HG02884 (cell line): ENCODE results near the gene ARHGEF7.

ENCODE experiments used
- ATAC-seq: cut with Tn5 transposase; IDR thresholded peaks from one replicate; pipeline ENCODE4 v1.9.1; 2021; ENCODE audit warnings: mild to moderate bottlenecking, moderate library complexity; ENCODE audit not compliant: unreplicated experiment

The ARHGEF7 gene

DNA sequence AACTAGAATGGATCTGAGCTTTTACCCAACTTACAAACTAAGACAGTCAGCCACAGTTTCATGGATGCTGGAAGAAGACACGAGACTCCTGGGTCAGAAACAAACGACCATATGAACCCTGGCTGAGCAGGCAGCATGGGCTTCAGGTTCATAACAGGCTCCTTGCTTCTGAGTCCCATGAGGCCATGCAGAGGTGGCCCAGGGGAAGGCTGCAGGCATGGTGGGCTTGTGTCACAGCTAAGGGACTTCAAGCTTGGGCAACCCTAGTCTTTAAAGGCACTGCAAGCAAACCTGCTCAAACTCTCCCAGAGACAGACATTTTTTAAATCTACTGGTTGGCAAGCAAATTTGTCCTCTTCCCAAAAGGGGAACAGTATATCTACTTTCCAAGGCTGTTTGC lies 5.1 kb upstream of the ARHGEF7 start:
- no peak for ATAC-seq

DNA sequence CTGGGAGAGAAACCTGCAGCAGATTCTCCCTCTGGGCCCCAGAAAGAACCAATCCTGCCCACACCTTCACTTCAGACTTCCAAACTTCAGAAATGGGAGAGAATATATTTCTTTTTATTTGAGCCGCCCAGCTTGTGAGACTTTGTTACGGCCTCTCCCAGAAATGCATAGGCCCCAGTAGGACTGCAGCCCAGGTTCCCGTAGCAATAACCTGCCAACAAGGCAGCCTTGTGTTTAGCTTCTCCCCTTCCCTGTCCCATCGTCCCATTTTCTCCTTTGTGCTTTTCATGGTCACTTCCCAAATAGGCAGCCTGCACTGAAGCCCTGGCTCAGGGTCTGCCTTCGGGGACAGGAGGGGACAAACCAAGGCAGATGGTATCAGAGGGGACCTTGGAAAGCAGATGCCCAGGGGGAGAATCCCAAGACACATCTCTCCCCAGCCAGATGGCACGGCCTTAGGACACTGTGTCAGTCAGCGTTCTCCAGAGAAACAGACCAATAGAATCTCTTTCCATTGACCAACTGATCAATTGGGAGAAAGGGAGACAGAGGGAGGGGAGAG lies 3.7 kb upstream of the ARHGEF7 start:
- no peak for ATAC-seq

- ATAC-seq: no peak
These were observed 2.9 kb upstream of the ARHGEF7 start for GRCh38 chr13:111112196-111112595.

- ATAC-seq: peak; percentile 47
These were observed 599 bp upstream of the ARHGEF7 start for GRCh38 chr13:111114362-111115060.

DNA sequence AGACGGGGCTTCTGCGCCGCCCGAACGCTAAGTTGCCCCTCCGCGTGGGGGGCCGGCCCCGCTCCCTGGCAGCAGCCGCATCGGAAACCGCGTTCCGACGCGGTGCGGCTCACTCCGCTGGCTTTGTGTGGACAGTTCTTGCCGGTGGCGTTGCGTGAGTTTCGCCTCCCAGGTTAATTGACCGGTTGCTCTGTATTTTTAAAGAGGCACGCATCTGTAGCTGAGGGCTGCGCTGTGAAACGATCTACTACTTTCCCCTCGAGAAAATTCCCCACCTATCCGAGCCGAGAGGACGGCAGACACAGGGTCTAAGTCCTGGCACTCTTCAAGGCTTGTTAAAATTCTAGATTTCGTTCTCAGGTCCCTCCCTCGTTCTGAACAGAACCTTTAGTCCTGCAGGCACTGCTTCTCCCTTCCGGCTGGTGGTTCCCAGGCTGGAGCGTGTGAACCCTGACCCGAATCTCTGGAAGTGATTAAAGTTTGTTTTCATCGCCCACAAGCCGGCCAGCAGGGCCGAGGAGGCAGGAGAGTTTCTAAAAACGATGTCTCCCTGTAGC lies 933 bp downstream of the ARHGEF7 start:
- no peak for ATAC-seq

DNA sequence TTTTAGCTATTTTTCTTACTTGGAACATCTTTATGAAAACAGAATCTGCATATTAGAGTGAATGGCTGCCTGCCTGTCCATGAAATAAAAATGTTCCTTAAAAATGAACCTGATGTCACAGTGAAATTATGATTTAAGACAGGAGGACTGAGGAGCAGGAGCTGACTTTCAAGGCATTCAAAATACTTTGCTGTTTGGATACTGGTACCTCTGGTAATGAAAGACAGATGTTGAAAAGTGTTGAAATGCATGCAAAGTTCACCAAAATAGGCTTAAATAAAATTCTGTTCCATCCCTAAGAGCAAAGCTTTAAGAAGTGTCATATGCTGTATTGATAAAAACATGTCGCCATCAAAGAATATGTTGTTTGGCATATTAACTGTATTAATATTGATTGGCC lies 1.7 kb downstream of the ARHGEF7 start:
- ATAC-seq: no peak

- no peak for ATAC-seq
These were observed 2.2 kb downstream of the ARHGEF7 start for GRCh38 chr13:111117289-111117688.

GRCh38 chr13:111117961-111118360 lies 2.9 kb downstream of the ARHGEF7 start:
- no peak for ATAC-seq

GRCh38 chr13:111118898-111119607 lies 3.9 kb downstream of the ARHGEF7 start:
- ATAC-seq: no peak

- no peak for ATAC-seq
These were observed 4.9 kb downstream of the ARHGEF7 start for GRCh38 chr13:111119966-111120365.

- no peak for ATAC-seq
These were observed 5.3 kb downstream of the ARHGEF7 start for GRCh38 chr13:111120422-111120821.

- ATAC-seq: no peak
These were observed 5.8 kb downstream of the ARHGEF7 start for GRCh38 chr13:111120913-111121312.

DNA sequence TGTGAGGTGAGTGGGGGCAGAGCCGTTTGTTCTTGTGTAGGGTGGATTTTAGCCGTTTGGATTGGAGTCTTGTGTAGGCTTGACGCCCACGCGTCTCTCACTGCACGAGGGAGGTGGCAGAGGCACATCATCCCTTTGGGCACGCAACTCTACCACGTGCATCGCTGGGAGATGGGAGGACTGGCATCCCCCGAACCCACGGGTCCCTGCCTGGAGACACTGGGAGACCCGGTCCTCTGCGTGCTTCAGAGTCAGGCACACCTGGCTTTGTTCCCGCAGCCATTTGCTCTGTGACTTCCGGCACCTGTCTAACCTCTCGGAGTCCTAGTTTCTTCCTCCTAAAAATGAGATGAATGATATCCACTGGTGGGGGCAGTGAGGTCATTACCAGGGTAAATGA lies 6.4 kb downstream of the ARHGEF7 start:
- no peak for ATAC-seq

DNA sequence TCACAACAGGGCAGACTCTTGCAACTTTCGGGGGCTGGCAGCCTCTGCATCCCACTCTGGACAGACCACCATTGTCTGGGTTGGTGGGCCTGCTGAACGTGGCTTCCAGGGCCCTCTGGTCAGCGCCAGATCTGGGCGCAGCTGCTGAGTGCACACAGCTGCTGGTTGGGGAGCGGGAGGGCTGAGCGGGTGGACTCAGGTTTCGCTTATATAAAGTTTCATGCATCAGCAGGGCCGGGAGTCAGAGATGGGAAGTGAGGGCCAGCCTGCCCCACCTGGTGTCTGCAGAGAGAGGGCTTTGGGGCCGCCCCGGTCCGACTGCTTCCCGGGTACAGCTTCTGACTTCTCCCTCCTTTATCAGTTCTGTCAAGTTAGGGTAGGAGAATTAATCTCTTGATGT lies 6.9 kb downstream of the ARHGEF7 start:
- no peak for ATAC-seq

GRCh38 chr13:111122631-111123030 lies 7.5 kb downstream of the ARHGEF7 start:
- ATAC-seq: no peak

- ATAC-seq: no peak
These were observed 8.1 kb downstream of the ARHGEF7 start for GRCh38 chr13:111123221-111123620.

DNA sequence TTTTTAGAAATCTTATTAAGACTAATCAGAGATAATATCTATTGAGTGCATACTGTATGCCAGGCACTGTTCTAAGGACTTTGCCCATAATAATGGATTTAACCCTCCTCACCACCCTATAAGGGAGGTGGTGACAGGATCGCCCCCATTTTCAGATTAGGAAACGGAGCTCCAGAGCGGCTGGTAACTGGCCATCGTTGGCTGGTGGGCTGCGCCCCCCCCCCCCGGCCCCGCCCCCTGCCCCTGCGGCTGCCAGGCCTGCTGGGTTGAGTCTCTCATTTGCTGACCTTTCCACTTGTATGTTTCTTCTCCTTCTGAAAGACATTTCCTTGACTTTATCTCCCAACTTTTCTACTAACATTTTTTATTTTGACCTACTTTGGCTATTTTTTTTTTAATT lies 8.5 kb downstream of the ARHGEF7 start:
- ATAC-seq: no peak

GRCh38 chr13:111126509-111126908 lies 11.4 kb downstream of the ARHGEF7 start:
- ATAC-seq: no peak

- ATAC-seq: peak; percentile 100
These were observed 14.5 kb downstream of the ARHGEF7 start for GRCh38 chr13:111129465-111130115.

GRCh38 chr13:111130116-111130508 lies 15.0 kb downstream of the ARHGEF7 start:
- no peak for ATAC-seq

GRCh38 chr13:111131048-111131447 lies 15.9 kb downstream of the ARHGEF7 start:
- ATAC-seq: no peak
